HG03159 (cell line): ENCODE results near the gene SLC2A5.

Experiments used
- ATAC-seq: cut with Tn5 transposase; IDR thresholded peaks from one replicate; pipeline ENCODE4 v1.9.1; 2021; ENCODE audit warnings: mild to moderate bottlenecking, moderate library complexity; ENCODE audit not compliant: unreplicated experiment

SLC2A5 gene

GRCh38 chr1:9065213-9065751 is 4.2 kb downstream of the SLC2A5 start:
- no peak for ATAC-seq

- ATAC-seq = no peak
Observed at GRCh38 chr1:9062846-9063245, 6.6 kb downstream of the SLC2A5 start.

- ATAC-seq = no peak
Observed at GRCh38 chr1:9062021-9062471, 7.4 kb downstream of the SLC2A5 start.

DNA sequence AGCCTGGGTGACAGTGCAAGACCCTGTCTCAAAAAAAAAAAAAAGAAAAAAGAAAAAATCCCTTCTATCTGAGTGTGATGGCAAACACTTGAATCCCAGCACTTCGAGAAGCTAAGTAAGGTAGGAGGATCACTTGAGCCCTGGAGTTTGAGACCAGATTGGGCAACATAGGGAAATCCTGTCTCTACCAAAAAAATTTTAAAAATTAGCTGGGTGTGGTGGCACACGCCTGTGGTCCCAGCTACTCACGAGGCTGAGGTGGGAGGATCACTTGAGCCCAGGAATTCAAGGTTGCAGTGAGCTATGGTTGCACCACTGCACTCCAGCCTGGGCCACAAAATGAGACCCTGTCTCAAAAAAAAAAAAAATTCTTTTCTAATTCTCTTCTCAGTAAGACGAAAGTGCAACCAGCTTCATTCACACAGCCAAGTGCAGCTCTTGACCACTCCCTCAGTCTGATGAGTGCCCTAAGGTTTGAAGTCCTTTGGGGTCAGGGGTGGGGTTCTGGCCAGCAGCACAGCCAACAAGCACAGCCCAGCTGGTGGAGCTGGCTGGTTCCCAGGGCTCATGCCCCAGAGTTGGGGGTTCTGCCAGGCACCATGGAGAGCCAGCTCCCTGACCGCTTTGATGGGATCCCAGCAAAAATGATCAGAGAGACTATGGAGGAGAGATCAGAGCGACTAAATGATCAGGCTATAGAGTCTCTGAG is 8.0 kb downstream of the SLC2A5 start:
- ATAC-seq = no peak

GRCh38 chr1:9059891-9060744 is 9.3 kb downstream of the SLC2A5 start:
- ATAC-seq = no peak

DNA sequence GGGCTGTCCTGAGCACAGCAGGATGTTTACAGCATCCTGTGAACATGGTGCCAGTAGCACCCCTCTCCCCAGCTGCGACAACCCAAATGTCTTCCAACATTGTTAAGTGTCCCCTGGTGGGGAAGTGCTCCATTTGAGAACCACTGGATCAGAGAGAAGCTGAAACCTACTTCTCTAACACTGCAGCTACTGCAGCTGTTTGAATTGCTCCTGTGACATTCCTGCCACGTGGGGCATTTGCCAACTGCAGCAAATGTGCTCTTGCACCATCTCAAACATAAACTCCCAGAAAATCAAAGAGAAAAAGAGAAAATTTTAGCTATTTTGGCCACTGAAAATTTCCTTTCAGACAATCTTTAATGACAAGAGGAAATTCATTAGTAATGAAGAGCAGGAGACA is 11.0 kb downstream of the SLC2A5 start:
- ATAC-seq = no peak

DNA sequence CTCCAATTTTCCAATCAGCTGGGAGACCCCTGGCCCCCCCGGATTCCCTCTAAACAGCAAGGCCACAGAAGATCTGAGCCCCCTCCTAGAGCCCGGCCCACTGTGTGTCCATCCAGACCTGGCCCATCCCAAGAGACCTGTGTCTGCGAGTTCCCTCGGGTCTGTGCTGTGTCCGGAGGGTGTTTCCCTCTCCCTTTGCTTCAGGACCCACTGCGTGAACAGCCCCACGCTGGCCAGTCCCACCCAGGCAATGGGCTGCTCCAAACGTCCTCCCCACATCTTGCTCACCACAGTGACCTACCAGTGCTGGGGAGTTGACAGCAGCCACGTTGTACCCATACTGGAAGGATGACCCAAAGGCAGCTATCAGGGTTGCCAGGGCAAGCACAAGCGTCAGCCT is 11.6 kb downstream of the SLC2A5 start:
- ATAC-seq = no peak

DNA sequence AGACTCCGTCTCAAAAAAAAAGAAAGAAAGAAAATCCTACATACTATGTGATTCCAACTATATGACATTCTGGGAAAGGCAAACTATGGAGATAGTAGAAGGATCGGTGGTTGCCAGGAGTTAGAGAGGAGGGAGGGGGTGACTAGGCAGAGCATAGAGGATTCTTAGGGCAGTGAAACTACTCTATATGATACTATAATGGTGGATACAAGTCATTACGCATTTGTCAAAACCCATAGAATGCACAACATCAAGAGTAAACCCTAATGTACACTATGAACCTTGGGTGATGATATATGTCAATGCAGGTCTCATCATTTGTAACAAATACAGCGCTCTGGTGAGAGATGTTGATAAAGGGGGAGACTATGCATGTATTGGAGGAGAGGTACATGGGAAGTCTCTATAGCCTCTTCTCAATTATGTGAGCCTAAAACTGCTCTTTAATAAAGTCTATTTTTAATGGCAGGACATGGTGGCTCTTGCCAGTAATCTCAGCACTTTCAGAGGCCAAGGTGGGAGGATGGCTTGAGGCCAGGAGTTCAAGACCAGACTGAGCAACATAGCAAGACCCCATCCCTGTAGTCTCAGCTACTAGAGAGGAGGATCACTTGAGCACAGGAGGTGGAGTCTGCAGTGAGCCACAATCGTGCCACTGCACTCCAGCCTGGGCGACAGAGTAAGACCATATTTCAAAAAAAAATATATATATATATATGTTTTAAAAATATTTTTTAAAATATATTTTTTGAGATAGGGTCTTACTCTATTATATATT is 17.0 kb downstream of the SLC2A5 start:
- no peak for ATAC-seq

DNA sequence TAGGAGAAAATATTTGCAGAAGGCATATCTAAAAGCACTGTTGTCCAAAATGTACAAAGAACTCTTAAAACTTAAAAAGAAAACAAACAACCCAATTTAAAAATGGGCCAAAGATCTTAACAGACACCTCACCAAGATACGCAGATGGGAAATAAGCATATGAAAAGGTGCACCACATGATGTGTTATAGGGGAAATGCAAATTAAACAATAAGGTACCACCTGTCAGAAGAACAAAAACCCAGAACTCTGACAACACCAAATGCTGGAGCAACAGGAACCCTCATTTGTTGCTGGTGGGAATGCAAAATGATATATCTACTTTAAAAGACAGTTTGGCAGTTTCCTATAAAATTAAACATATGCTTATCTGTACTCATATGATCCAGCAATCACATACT is 18.1 kb downstream of the SLC2A5 start:
- no peak for ATAC-seq

GRCh38 chr1:9050803-9051202 is 18.6 kb downstream of the SLC2A5 start:
- ATAC-seq = no peak

- no peak for ATAC-seq
Observed at GRCh38 chr1:9048551-9048950, 20.9 kb downstream of the SLC2A5 start.

- no peak for ATAC-seq
Observed at GRCh38 chr1:9047019-9047418, 22.4 kb downstream of the SLC2A5 start.

DNA sequence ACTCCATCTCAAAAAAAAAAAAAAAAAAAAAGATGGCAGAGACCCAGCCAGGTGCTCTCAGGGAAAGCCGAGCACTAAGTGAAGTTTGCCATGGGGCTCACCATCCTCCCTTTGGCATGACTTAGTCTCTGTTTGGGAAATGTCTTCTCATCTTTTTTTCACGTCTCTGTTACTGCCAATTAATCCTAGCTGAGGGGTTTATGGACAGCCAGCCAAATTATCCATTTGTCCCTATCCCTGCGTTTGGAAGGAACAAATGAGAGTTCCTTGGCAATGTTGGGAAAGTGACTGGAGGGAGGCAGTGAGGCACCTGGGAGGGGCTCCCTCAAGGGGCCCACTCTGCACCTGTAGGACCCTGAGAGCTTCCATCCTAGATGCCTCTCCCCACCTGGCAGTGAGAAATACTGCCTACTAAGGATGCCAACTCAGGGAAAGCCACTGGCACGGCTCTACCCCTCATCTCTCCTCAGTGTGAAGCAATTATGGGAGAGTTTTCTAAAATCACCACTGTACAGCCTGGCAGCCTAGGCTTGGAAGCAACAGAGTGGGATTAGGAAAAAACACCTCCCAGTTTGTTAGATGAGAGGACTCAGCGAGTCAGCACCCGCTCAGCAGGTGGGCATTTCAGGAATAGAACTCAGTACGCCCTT is 23.4 kb downstream of the SLC2A5 start:
- no peak for ATAC-seq

- no peak for ATAC-seq
Observed at GRCh38 chr1:9044236-9044635, 25.2 kb downstream of the SLC2A5 start.

GRCh38 chr1:9042272-9042671 is 27.2 kb downstream of the SLC2A5 start:
- no peak for ATAC-seq

- no peak for ATAC-seq
Observed at GRCh38 chr1:9041116-9041779, 28.2 kb downstream of the SLC2A5 start.

GRCh38 chr1:9040659-9041030 is 28.8 kb downstream of the SLC2A5 start:
- no peak for ATAC-seq

DNA sequence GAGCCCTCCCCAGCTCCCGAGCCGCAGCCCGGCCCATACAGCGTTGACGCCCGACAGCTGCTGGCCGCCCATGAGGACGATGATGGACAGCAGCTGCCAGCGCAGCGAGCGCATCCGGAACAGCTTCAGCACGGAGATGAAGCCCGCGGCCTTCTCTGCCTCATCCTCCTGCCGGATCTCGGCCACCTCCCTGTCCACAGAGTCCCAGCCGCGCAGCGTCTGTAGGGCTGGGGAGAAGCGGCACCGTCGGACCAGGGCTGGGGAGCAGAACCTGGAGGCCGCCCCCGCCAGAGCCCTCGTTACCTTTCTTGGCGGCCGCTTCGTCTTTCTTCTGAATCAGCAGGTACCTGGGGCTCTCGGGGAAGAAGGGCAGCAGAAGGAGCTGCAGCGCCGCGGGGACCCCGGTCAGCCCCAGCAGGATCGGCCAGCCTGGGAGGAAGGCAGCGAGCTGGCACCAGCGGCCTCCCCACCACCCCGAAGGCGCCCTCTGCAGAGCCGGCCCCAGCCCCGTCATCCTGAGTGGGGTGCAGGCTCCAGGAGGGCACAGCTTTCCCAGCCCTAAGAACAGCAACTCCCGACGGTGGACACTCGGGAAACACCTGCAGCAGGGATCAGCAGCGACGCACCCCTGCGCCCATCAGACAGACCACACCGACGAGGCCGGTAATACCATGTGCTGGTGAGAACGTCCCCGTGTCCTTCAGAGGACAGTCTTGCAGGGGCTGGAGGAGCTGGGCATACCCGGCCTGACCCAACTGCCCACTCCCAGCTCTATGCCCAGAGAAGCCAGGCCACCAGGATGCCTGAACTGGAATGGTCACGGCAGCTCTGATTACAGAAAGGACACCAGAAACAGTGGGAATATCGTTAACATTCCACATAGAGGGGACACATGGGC is 29.4 kb downstream of the SLC2A5 start:
- no peak for ATAC-seq
